ENCODE measurements around the gene CFAP300. TPM values are rescaled to one million over a fixed set of nuclear protein-coding genes. Genes with fewer than 3 reads are reported as not detected.

Gene CFAP300
- total and polyA plus RNA-seq, 8 donors = 1.2 to 3.6 (median 1.8) TPM; not detected in 2

GRCh38 chr11:102079625-102080024 is 32.4 kb downstream of the CFAP300 start:
- TF ChIP-seq, protein P1, sequence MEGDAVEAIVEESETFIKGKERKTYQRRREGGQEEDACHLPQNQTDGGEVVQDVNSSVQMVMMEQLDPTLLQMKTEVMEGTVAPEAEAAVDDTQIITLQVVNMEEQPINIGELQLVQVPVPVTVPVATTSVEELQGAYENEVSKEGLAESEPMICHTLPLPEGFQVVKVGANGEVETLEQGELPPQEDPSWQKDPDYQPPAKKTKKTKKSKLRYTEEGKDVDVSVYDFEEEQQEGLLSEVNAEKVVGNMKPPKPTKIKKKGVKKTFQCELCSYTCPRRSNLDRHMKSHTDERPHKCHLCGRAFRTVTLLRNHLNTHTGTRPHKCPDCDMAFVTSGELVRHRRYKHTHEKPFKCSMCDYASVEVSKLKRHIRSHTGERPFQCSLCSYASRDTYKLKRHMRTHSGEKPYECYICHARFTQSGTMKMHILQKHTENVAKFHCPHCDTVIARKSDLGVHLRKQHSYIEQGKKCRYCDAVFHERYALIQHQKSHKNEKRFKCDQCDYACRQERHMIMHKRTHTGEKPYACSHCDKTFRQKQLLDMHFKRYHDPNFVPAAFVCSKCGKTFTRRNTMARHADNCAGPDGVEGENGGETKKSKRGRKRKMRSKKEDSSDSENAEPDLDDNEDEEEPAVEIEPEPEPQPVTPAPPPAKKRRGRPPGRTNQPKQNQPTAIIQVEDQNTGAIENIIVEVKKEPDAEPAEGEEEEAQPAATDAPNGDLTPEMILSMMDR (IDR thresholded peaks at IDR 0.05) = no peak
- TF ChIP-seq POLR2A (IDR thresholded peaks at IDR 0.05) (no peak), EP300 (IDR thresholded peaks at IDR 0.05) (no peak), POLR2AphosphoS5 (IDR thresholded peaks at IDR 0.05) (no peak)
- no peaks in the 10 kb centered on the region for H3K9me3 ChIP-seq
- DNase-seq = no peak
- no peak overlapping the region for H3K27ac ChIP-seq
- no peaks in the 10 kb centered on the region for H3K4me1 ChIP-seq
- no peaks in the 10 kb centered on the region for H3K36me3 ChIP-seq
- intact Hi-C loops (cut with DNase I; ENCODE audit: low total_unique reads) = no loop called here
- no peaks in the 10 kb centered on the region for H3K27me3 ChIP-seq
- H3K4me3 ChIP-seq = no peak overlapping the region

GRCh38 chr11:102081313-102081712 is 34.1 kb downstream of the CFAP300 start:
- WGBS, 5 donors = 88 to 93% (median 92%) methylated on average over 7 of the region's 7 CpGs
- no peaks in the 10 kb centered on the region for H3K27me3 ChIP-seq
- no peaks in the 10 kb centered on the region for H3K4me1 ChIP-seq
- H3K36me3 ChIP-seq = no peaks in the 10 kb centered on the region
- no peak overlapping the region for H3K27ac ChIP-seq
- intact Hi-C loops (cut with DNase I; ENCODE audit: low total_unique reads) = no loop called here
- H3K4me3 ChIP-seq = no peak overlapping the region
- DNase-seq = no peak
- no peaks in the 10 kb centered on the region for H3K9me3 ChIP-seq
- TF ChIP-seq EP300 (IDR thresholded peaks at IDR 0.05) (no peak), POLR2A (IDR thresholded peaks at IDR 0.05) (no peak), POLR2AphosphoS5 (IDR thresholded peaks at IDR 0.05) (no peak)
- TF ChIP-seq, protein P1 (IDR thresholded peaks at IDR 0.05) = no peak

DNA sequence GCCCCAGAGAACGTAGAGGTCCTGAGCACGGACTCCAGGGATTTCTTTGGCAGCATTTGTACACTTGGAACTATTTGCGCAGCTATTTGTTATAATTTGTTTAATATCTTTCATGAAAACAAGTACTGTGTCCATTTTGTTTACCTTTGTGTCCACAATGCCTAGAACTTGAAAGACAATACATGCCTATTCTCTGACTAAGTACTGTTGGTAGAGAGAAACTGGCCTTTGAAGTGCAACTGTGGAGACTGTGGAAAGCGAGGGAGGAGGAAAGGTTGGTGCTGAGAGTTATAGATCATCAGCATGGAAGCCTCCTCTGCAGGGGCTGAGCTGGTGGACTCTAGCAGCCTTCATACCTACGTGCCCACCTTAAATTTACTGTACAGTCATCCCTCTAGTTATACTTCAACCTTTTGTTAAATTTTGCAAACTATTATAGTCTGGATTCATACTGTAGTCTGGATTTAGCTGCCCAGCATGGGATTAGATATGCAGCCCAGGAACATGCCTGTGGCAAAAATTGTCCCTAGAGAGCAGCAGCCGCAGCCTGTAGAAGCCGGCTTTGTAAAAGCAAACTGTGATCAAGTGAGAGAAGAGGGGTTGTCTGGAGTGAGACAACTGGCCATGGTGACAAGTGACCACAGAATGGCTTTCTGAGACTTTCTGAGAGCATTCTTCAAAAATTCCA is 38.8 kb downstream of the CFAP300 start:
- intact Hi-C loops (cut with DNase I; ENCODE audit: low total_unique reads) = no loop called here
- no peak for DNase-seq
- Histone ChIP-seq H3K4me3 (no peak overlapping the region), H3K27me3 (no peaks in the 10 kb centered on the region), H3K4me1 (no peaks in the 10 kb centered on the region), H3K9me3 (no peaks in the 10 kb centered on the region), H3K36me3 (no peaks in the 10 kb centered on the region), H3K27ac (no peak overlapping the region)
- WGBS, 5 donors = 76 to 91% (median 85%) methylated on average over 7 of the region's 7 CpGs
- no peak for TF ChIP-seq POLR2A (IDR thresholded peaks at IDR 0.05)
- TF ChIP-seq POLR2AphosphoS5 (IDR thresholded peaks at IDR 0.05) = no peak
- TF ChIP-seq EP300 (IDR thresholded peaks at IDR 0.05) = no peak
- TF ChIP-seq, protein P1 (IDR thresholded peaks at IDR 0.05) = no peak

DNA sequence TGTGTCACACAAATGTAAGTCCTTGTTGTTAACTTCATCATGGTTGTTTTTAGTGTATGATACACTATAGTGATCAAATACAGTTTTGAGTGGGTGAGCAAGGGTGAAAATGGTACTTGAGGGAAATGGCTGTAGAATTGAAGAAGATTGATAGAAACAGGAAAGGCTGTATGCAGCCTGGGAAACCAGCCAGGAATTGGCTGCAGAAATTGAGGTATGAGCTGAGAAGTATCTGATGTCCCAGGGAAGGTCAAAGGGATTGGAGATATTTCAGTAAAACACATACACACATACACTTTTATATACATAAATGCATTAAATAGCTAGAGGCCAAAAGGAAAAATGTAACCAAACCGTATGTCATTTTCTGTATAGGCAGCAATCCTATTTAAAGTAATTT is 49.9 kb downstream of the CFAP300 start:
- TF ChIP-seq, protein P1 (IDR thresholded peaks at IDR 0.05) = no peak
- TF ChIP-seq POLR2AphosphoS5 (IDR thresholded peaks at IDR 0.05) (no peak), POLR2A (IDR thresholded peaks at IDR 0.05) (no peak), EP300 (IDR thresholded peaks at IDR 0.05) (no peak)
- Histone ChIP-seq H3K27me3 (no peaks in the 10 kb centered on the region), H3K27ac (no peak overlapping the region), H3K36me3 (no peaks in the 10 kb centered on the region), H3K9me3 (no peaks in the 10 kb centered on the region), H3K4me1 (no peaks in the 10 kb centered on the region), H3K4me3 (no peak overlapping the region)
- intact Hi-C loops (cut with DNase I; ENCODE audit: low total_unique reads) = no loop called here
- 47 to 92% (median 77%) methylated on average over 1 of the region's 1 CpG for WGBS, 5 donors
- DNase-seq = no peak

Measured in stomach (tissue), 9 donors.